ENCODE data around the gene TCF21. TPM values are rescaled to one million over a fixed set of nuclear protein-coding genes. Genes with fewer than 3 reads are reported as not detected.
"Not testable (repeated sequence)": the region's sequence is repeated elsewhere in the genome, so short reads cannot be mapped to it uniquely, and the experiment has no call there.

TCF21 gene
- 0.03 TPM in 1 of 2 replicates, not detected in the other for total RNA-seq
- polyA plus RNA-seq (2012), result not detected

GRCh38 chr6:133888929-133889556 lies at the start of gene TCF21:
TCF21 (plus strand) TSS chr6:133889113; CDS start chr6:133889398, 285 bp downstream.
- no peak for DNase-seq (ENCODE audit: low read depth)

- DNase-seq (ENCODE audit: low read depth), result no peak
These were observed 47.7 kb upstream of the TCF21 start for GRCh38 chr6:133841176-133841575.

- DNase-seq (ENCODE audit: low read depth), result no peak
These were observed 45.8 kb upstream of the TCF21 start for GRCh38 chr6:133843098-133843497.

- DNase-seq (ENCODE audit: low read depth), result no peak
These were observed 44.2 kb upstream of the TCF21 start for GRCh38 chr6:133844709-133845108.

- no peak for DNase-seq (ENCODE audit: low read depth)
These were observed 34.9 kb upstream of the TCF21 start for GRCh38 chr6:133854041-133854363.

- DNase-seq (ENCODE audit: low read depth), result no peak
These were observed 34.3 kb upstream of the TCF21 start for GRCh38 chr6:133854364-133855275.

GRCh38 chr6:133855276-133855990 lies 33.5 kb upstream of the TCF21 start:
- no peak for DNase-seq (ENCODE audit: low read depth)

GRCh38 chr6:133855991-133856370 lies 32.9 kb upstream of the TCF21 start:
- DNase-seq (ENCODE audit: low read depth), result no peak

GRCh38 chr6:133856911-133857310 lies 32.0 kb upstream of the TCF21 start:
- no peak for DNase-seq (ENCODE audit: low read depth)

- no peak for DNase-seq (ENCODE audit: low read depth)
These were observed 31.2 kb upstream of the TCF21 start for GRCh38 chr6:133857696-133858095.

- not testable (repeated sequence) for DNase-seq (ENCODE audit: low read depth)
These were observed 27.6 kb upstream of the TCF21 start for GRCh38 chr6:133861337-133861736.

- no peak for DNase-seq (ENCODE audit: low read depth)
These were observed 25.7 kb upstream of the TCF21 start for GRCh38 chr6:133863228-133863627.

- DNase-seq (ENCODE audit: low read depth), result no peak
These were observed 23.2 kb upstream of the TCF21 start for GRCh38 chr6:133865680-133866079.

GRCh38 chr6:133871131-133871530 lies 17.8 kb upstream of the TCF21 start:
- no peak for DNase-seq (ENCODE audit: low read depth)

GRCh38 chr6:133873538-133873937 lies 15.4 kb upstream of the TCF21 start:
- DNase-seq (ENCODE audit: low read depth), result no peak

GRCh38 chr6:133877116-133877515 lies 11.8 kb upstream of the TCF21 start:
- no peak for DNase-seq (ENCODE audit: low read depth)

- no peak for DNase-seq (ENCODE audit: low read depth)
These were observed 8.9 kb upstream of the TCF21 start for GRCh38 chr6:133880006-133880405.

- no peak for DNase-seq (ENCODE audit: low read depth)
These were observed 8.0 kb upstream of the TCF21 start for GRCh38 chr6:133880896-133881295.

GRCh38 chr6:133886104-133886775 lies 2.7 kb upstream of the TCF21 start:
- no peak for DNase-seq (ENCODE audit: low read depth)

- no peak for DNase-seq (ENCODE audit: low read depth)
These were observed 1.6 kb upstream of the TCF21 start for GRCh38 chr6:133887156-133887879.

GRCh38 chr6:133887880-133888230 lies 1.1 kb upstream of the TCF21 start:
- no peak for DNase-seq (ENCODE audit: low read depth)
